ENCODE data around the gene NPIPA5. TPM values are rescaled to one million over a fixed set of nuclear protein-coding genes. Genes with fewer than 3 reads are reported as not detected.

Gene NPIPA5
- total and polyA plus RNA-seq, 2 donors (not counting 3 experiments of a cell fraction or from before 2014, with no cell fraction given) = 11.3 to 19.6 TPM

- Histone ChIP-seq H3K79me2 (ENCODE audit: control insufficient read depth, insufficient read depth, low read length) (no peaks in the 10 kb centered on the region), H3K9me3 (replicated peaks; ENCODE audit: control insufficient read depth, insufficient read depth, low read length) (no peaks in the 10 kb centered on the region), H4K20me1 (replicated peaks; ENCODE audit: control insufficient read depth, extremely low read depth, insufficient read depth, low read length) (no peaks in the 10 kb centered on the region), H3K9ac (replicated peaks; ENCODE audit: extremely low read depth, insufficient read depth, low read length) (no peak overlapping the region), H3K9me1 (replicated peaks; ENCODE audit: control insufficient read depth, extremely low read depth, insufficient read depth, low read length) (no peaks in the 10 kb centered on the region), H3K4me1 (ENCODE audit: control insufficient read depth, extremely low read depth, insufficient read depth, low read length) (no peaks in the 10 kb centered on the region), H2AFZ (ENCODE audit: low read depth, low read length) (no peak overlapping the region), H3K27ac (ENCODE audit: insufficient read depth, low read depth, low read length) (no peak overlapping the region), H3K4me2 (ENCODE audit: insufficient read depth, low read length) (no peak overlapping the region), H3K4me3 (replicated peaks in 1 of 3; ENCODE audit: insufficient read depth in 1 of 3, low read depth in 1 of 3, low read length in 3 of 3) (no peak overlapping the region), H3K27me3 (ENCODE audit: control insufficient read depth in 2 of 2, insufficient read depth in 2 of 2, low read length in 2 of 2) (no peaks in the 10 kb centered on the region), H3K36me3 (ENCODE audit: control insufficient read depth in 2 of 2, extremely low read depth in 1 of 2, insufficient read depth in 2 of 2, low read length in 2 of 2) (no peaks in the 10 kb centered on the region)
- FAIRE-seq = no peak
- DNase-seq (ENCODE audit: low read depth, low spot score) = no peak
- dilution Hi-C loops (cut with MboI; ENCODE audit: extremely low pct_ligation_motif_present, low sequenced_read_pairs) = no loop called here
- TF ChIP-seq EZH2 (IDR thresholded peaks at IDR 0.05; ENCODE audit: borderline replicate concordance, low read depth, low read length, severe bottlenecking) (no peak), MYC (IDR thresholded peaks at IDR 0.05; ENCODE audit: low read depth, low read length) (no peak), POLR2A (IDR thresholded peaks at IDR 0.05; ENCODE audit: low read depth, low read length) (no peak), POLR2AphosphoS5 (IDR thresholded peaks at IDR 0.05; ENCODE audit: insufficient read depth, low read depth, low read length) (no peak), GATA2 (IDR thresholded peaks at IDR 0.05; ENCODE audit: insufficient read depth, insufficient read length, low read depth, low read length) (no peak), JUN (IDR thresholded peaks at IDR 0.05; ENCODE audit: borderline replicate concordance, insufficient read depth, insufficient read length, low read depth) (no peak), MAX (IDR thresholded peaks at IDR 0.05; ENCODE audit: insufficient read depth, insufficient read length) (no peak), CTCF (IDR thresholded peaks at IDR 0.05; ENCODE audit: extremely low read depth in 1 of 2, insufficient read depth in 1 of 2, low read depth in 1 of 2, low read length in 2 of 2) (no peak), FOS (IDR thresholded peaks at IDR 0.05; ENCODE audit: borderline replicate concordance, insufficient read depth, low read length) (no peak)
- CTCF ChIA-PET = interaction anchor here (1.2 kb wide), 1 partner anchor 148 kb away, joined by 3 read pairs; no protein-coding TSS in a partner anchor
- intact Hi-C loops (cut with micrococcal nuclease) = no loop called here
- BruUV-seq (replicated peaks) = no TSS peak
- POLR2A ChIA-PET = no interaction called here
Observed at GRCh38 chr16:15403392-15403995, 25.4 kb upstream of the NPIPA5 start.
